Naive thymus-derived CD4-positive, alpha-beta T cell (primary cell): ENCODE results near the gene INO80B. TPM values are rescaled to one million over a fixed set of nuclear protein-coding genes. Genes with fewer than 3 reads are reported as not detected.

Experiments
- ATAC-seq: fragments of 150-1000 bp; cut with Tn5 transposase; 2 replicates; pipeline ENCODE4 v1.10.0; 2021; ENCODE audit warnings: mild to moderate bottlenecking, moderate library complexity
- CTCF ChIA-PET: fragments of 350-600 bp; sonication (Branson Sonifier 250); formaldehyde crosslinking; loops from one replicate; lab custom pipeline; 2021; ENCODE audit warnings: antibody characterized with exemption; lab: Charles Lee
- POLR2A ChIA-PET: fragments of 350-600 bp; sonication (Branson Sonifier 250); formaldehyde crosslinking; loops from one replicate; lab custom pipeline; 2021; ENCODE audit warnings: antibody characterized with exemption, inconsistent platforms; lab: Charles Lee
- DNase-seq, 9 donors: peaks; one replicate each; pipeline versions ENCODE4 v3.0.0 to v3.0.0-alpha.2; 2020 to 2022; ENCODE audit warnings: mixed read lengths in 1 of 9
- H3K27ac ChIP-seq: one replicate; pipeline ENCODE4 v1.7.0; 2013; ENCODE audit warnings: mild to moderate bottlenecking, low read depth, low read length, moderate library complexity
- H3K27me3 ChIP-seq, 2 donors: one replicate each; pipeline ENCODE4 v1.7.0; 2013; ENCODE audit warnings: low read length in 2 of 2, mild to moderate bottlenecking in 2 of 2, moderate library complexity in 2 of 2; ENCODE audit not compliant: control insufficient read depth in 2 of 2, insufficient read depth in 2 of 2
- H3K36me3 ChIP-seq, 3 experiments: 1 replicate in 2 of 3; 2 replicates in 1 of 3; pipeline ENCODE4 v1.7.0; 2013; ENCODE audit warnings: low read length in 3 of 3, mild to moderate bottlenecking in 3 of 3, moderate library complexity in 1 of 3; ENCODE audit not compliant: insufficient read depth in 3 of 3, control insufficient read depth in 2 of 3
- H3K4me1 ChIP-seq, 2 donors: one replicate each; pipeline ENCODE4 v1.7.0; 2013; ENCODE audit warnings: low read length in 2 of 2, mild to moderate bottlenecking in 2 of 2, moderate library complexity in 1 of 2; ENCODE audit not compliant: control insufficient read depth in 2 of 2, insufficient read depth in 2 of 2
- H3K4me3 ChIP-seq: 2 replicates; pipeline ENCODE4 v1.7.0; 2013; ENCODE audit warnings: mild to moderate bottlenecking, low read length
- H3K9me3 ChIP-seq, 3 experiments: 1 replicate in 2 of 3; 2 replicates in 1 of 3; pipeline ENCODE4 v1.7.0; 2013; ENCODE audit warnings: low read length in 3 of 3; ENCODE audit not compliant: control insufficient read depth in 2 of 3
- H3K27ac Mint-ChIP-seq, 9 donors: one replicate each; pipeline ENCODE4 v1.8.0; 2020 to 2022; ENCODE audit warnings: mixed read lengths in 9 of 9, mild to moderate bottlenecking in 8 of 9, moderate library complexity in 5 of 9, inconsistent platforms in 2 of 9
- H3K27me3 Mint-ChIP-seq, 5 donors: one replicate each; pipeline ENCODE4 v1.8.0; 2021 to 2022; ENCODE audit warnings: mixed read lengths in 5 of 5, mild to moderate bottlenecking in 1 of 5
- H3K36me3 Mint-ChIP-seq, 5 donors: one replicate each; pipeline ENCODE4 v1.8.0; 2020 to 2022; ENCODE audit warnings: mixed read lengths in 5 of 5, mild to moderate bottlenecking in 3 of 5, inconsistent platforms in 1 of 5
- H3K4me1 Mint-ChIP-seq, 7 donors: one replicate each; pipeline ENCODE4 v1.8.0; 2020 to 2022; ENCODE audit warnings: mixed read lengths in 7 of 7, mild to moderate bottlenecking in 3 of 7, inconsistent platforms in 1 of 7
- H3K4me3 Mint-ChIP-seq, 10 donors: one replicate each; pipeline ENCODE4 v1.8.0; 2020 to 2022; ENCODE audit warnings: mild to moderate bottlenecking in 10 of 10, mixed read lengths in 10 of 10, moderate library complexity in 6 of 10, inconsistent platforms in 2 of 10
- H3K9me3 Mint-ChIP-seq, 11 donors: one replicate each; pipeline ENCODE4 v1.8.0; 2020 to 2022; ENCODE audit warnings: mixed read lengths in 11 of 11, mild to moderate bottlenecking in 4 of 11, inconsistent platforms in 1 of 11, moderate library complexity in 1 of 11
- intact Hi-C, 2 donors: fragments of 100-400 bp; cut with micrococcal nuclease; formaldehyde crosslinking; loops; one replicate each; pipeline ENCODE4 v1.15.1; 2023
- polyA plus RNA-seq, 2 donors: library from polyadenylated mRNA; unstranded; fragments of 300-500 nt; fragmentation: Illumina TruSeq; gene quantifications; one replicate each; pipeline ENCODE4 v1.2.3, GENCODE V29; 2021
- total RNA-seq, 6 experiments: library from RNA in 5 of 6; stranded (reverse) in 5 of 6; gene quantifications; 1 replicate in 5 of 6; 2 replicates in 1 of 6; pipeline ENCODE4 v1.2.3 and lab custom pipeline; 2021 to 2026

INO80B gene
- total and polyA plus RNA-seq, 7 experiments from 2014 or later = 11.6 to 96.5 (median 44.9) TPM

- H3K36me3 ChIP-seq = peaks cover 0 to 7% (median 0%) of the 10 kb centered on the region in 3 experiments
- peaks cover 4 to 38% of the 10 kb centered on the region in 2 donors for H3K27me3 ChIP-seq
- no peak overlapping the region for H3K4me3 ChIP-seq
- H3K9me3 Mint-ChIP-seq = peaks cover 0 to 2% (median 0%) of the 10 kb centered on the region in 11 donors
- ChIA-PET POLR2A (interaction anchor here (1.0 to 1.8 kb wide), 5 partner anchors 7 to 45 kb away, joined by 3 to 5 read pairs (median 3); partner anchors contain the start of genes AUP1, HTRA2, INO80B and MRPL53), CTCF (no interaction called here)
- H3K27me3 Mint-ChIP-seq = peaks cover 53 to 69% (median 58%) of the 10 kb centered on the region in 5 donors
- H3K27ac ChIP-seq = no peak overlapping the region
- peak overlapping the region in 8 of 10 donors; percentile 10 to 50 (median 22) for H3K4me3 Mint-ChIP-seq
- H3K9me3 ChIP-seq = no peaks in the 10 kb centered on the region
- H3K4me1 ChIP-seq = peaks cover 13 to 35% of the 10 kb centered on the region in 2 donors
- H3K36me3 Mint-ChIP-seq = peaks cover 9 to 19% (median 12%) of the 10 kb centered on the region in 5 donors
- intact Hi-C loops = loop anchor here in 1 of 2 donors (2.0 to 10.0 kb wide), 2 partner anchors 15 to 155 kb away; partner anchors contain the start of genes SEMA4F and TLX2
- ATAC-seq (no peak), DNase-seq (no peak)
- peaks cover 30 to 59% (median 50%) of the 10 kb centered on the region in 7 donors for H3K4me1 Mint-ChIP-seq
- no peak overlapping the region for H3K27ac Mint-ChIP-seq
These were observed 45.2 kb downstream of the INO80B start for GRCh38 chr2:74499940-74500577.

GRCh38 chr2:74500578-74500946 is 45.7 kb downstream of the INO80B start:
- ChIA-PET CTCF (interaction anchor here (0.8 kb wide), 1 partner anchor 44 kb away, joined by 3 read pairs; no protein-coding TSS in a partner anchor), POLR2A (interaction anchor here (1.0 to 1.8 kb wide), 6 partner anchors 9 to 45 kb away, joined by 3 to 5 read pairs (median 3); partner anchors contain the start of genes AUP1, HTRA2, INO80B and MRPL53)
- peaks cover 13 to 38% of the 10 kb centered on the region in 2 donors for H3K4me1 ChIP-seq
- Mint-ChIP-seq H3K9me3 (peaks cover 0 to 2% (median 0%) of the 10 kb centered on the region in 11 donors), H3K27ac (peak overlapping the region in 1 of 9 donors; percentile 5), H3K36me3 (peaks cover 11 to 24% (median 17%) of the 10 kb centered on the region in 5 donors), H3K27me3 (peaks cover 58 to 69% (median 63%) of the 10 kb centered on the region in 5 donors), H3K4me1 (peaks cover 32 to 63% (median 54%) of the 10 kb centered on the region in 7 donors), H3K4me3 (peak overlapping the region in 3 of 10 donors; percentile 21 to 50 (median 23))
- peaks cover 4 to 40% of the 10 kb centered on the region in 2 donors for H3K27me3 ChIP-seq
- peaks cover 0 to 12% (median 3%) of the 10 kb centered on the region in 3 experiments for H3K36me3 ChIP-seq
- H3K4me3 ChIP-seq = no peak overlapping the region
- DNase-seq (no peak), ATAC-seq (no peak)
- no peaks in the 10 kb centered on the region for H3K9me3 ChIP-seq
- intact Hi-C loops = loop anchor here in 1 of 2 donors (10.0 kb wide), 1 partner anchor 154 kb away; the partner anchor contains the start of gene SEMA4F
- H3K27ac ChIP-seq = no peak overlapping the region

GRCh38 chr2:74501335-74502071 is 46.6 kb downstream of the INO80B start:
- peaks cover 13 to 47% of the 10 kb centered on the region in 2 donors for H3K4me1 ChIP-seq
- H3K4me1 Mint-ChIP-seq = peaks cover 34 to 69% (median 57%) of the 10 kb centered on the region in 7 donors
- H3K27me3 ChIP-seq = peaks cover 4 to 43% of the 10 kb centered on the region in 2 donors

DNA sequence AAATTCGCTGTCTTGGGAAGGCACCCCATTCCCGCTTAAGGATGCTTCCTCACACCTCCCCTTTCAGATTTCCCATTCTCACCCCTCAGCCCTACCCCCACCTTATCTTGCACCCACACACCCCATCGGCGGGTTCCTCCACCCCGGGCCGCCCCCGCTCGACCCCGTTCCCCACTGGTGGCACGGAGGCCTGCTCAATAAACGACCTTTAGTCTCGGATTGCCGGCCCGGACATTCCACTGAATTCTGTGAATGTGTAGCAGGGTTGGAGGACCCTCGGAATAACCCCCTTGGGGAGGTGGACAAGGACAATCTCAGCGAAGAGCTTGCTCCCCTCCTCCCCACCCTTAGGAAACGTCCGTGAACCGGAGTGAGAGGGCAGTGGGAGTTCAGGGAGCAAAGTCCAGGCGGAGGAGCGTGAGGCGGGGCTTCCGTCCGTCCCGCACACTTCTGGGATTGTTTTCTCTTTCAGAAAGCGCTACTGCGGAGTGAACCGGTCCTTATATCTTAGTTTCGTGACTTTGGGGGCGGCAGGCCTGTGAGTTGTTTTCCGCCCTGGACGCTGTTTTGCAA is 47.3 kb downstream of the INO80B start:
- intact Hi-C loops = loop anchor here in 1 of 2 donors (10.0 kb wide), 1 partner anchor 153 kb away; the partner anchor contains the start of gene SEMA4F
- CTCF ChIA-PET = no interaction called here
- peak overlapping the region; percentile 36 for H3K4me3 ChIP-seq

More at GRCh38 chr2:74501335-74502071, 46.6 kb downstream of the INO80B start:
- no peak for ATAC-seq
- Histone ChIP-seq H3K27ac (no peak overlapping the region), H3K9me3 (no peaks in the 10 kb centered on the region), H3K36me3 (peaks cover 0 to 16% (median 5%) of the 10 kb centered on the region in 3 experiments), H3K4me3 (no peak overlapping the region)
- intact Hi-C loops = loop anchor here in 1 of 2 donors (10.0 kb wide), 1 partner anchor 153 kb away; the partner anchor contains the start of gene SEMA4F
- ChIA-PET CTCF (interaction anchor here (0.8 kb wide), 1 partner anchor 45 kb away, joined by 3 read pairs; no protein-coding TSS in a partner anchor), POLR2A (interaction anchor here (1.0 to 1.8 kb wide), 6 partner anchors 10 to 29 kb away, joined by 3 to 5 read pairs (median 4); partner anchors contain the start of genes AUP1, CCDC142, HTRA2 and MRPL53)
- H3K4me3 Mint-ChIP-seq = peak overlapping the region in 7 of 10 donors; percentile 16 to 75 (median 64)
- peaks cover 11 to 28% (median 21%) of the 10 kb centered on the region in 5 donors for H3K36me3 Mint-ChIP-seq
- H3K27me3 Mint-ChIP-seq = peaks cover 60 to 76% (median 69%) of the 10 kb centered on the region in 5 donors
- peaks cover 0 to 2% (median 0%) of the 10 kb centered on the region in 11 donors for H3K9me3 Mint-ChIP-seq
- no peak for DNase-seq
- peak overlapping the region in 2 of 9 donors; percentile 14 to 15 for H3K27ac Mint-ChIP-seq

DNA sequence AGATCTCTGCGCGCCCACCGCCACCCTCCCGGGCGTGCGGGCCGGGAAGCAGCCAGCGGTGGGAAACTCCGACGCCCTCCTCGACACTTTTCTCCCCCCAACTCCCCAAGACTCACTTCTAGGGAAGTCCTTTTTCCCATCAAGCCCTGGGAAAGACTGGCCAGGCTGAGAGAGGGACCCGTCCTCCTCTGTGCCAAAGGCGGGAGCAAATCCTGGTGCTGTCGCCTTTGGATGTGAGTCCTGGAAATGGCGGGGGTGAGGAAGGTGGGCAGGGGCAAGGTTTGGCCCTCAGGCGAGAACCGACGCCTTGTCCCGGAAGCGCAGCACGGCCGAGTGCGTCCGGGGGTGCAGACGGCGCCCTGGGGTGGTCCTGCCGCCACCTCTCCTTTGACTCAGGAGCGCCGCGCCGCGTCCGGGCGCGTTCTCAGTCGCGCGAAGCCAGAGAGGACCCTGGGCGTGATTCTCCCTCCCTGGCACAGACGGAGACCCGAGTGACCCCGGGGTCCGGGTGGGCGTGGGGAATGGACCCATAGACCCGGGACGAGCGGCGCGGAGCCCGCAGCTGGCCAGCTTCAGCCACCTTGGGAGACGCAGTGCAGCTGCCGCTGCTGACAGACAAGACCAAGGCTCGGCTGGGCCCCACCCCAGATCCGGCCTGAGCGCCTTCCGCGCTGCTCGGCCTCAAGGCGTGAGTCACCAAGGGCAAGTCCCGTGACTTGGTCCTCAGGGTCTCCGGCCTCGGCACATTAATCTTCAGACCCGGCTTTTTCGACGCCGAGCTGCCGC is 48.0 kb downstream of the INO80B start:
- H3K36me3 ChIP-seq = peaks cover 0 to 20% (median 5%) of the 10 kb centered on the region in 3 experiments
- Mint-ChIP-seq H3K4me1 (peaks cover 41 to 78% (median 63%) of the 10 kb centered on the region in 7 donors), H3K9me3 (peaks cover 0 to 6% (median 0%) of the 10 kb centered on the region in 11 donors), H3K27me3 (peaks cover 56 to 78% (median 68%) of the 10 kb centered on the region in 5 donors), H3K36me3 (peaks cover 16 to 33% (median 31%) of the 10 kb centered on the region in 5 donors), H3K4me3 (peak overlapping the region; percentile 52 to 81 (median 66)), H3K27ac (peak overlapping the region in 2 of 9 donors; percentile 26 to 62)
- POLR2A ChIA-PET = interaction anchor here (1.3 to 4.3 kb wide), 4 partner anchors 20 to 30 kb away, joined by 4 to 11 read pairs (median 6); partner anchors contain the start of genes AUP1, CCDC142, HTRA2 and MRPL53
- H3K27me3 ChIP-seq = peaks cover 4 to 43% of the 10 kb centered on the region in 2 donors
- peak overlapping the region; percentile 36 for H3K4me3 ChIP-seq
- H3K27ac ChIP-seq = no peak overlapping the region
- DNase-seq (peak in 2 of 9 donors; percentile 47 to 60), ATAC-seq (peak; percentile 23)
- intact Hi-C loops = loop anchor here in 1 of 2 donors (1.0 to 10.0 kb wide), 2 partner anchors 20 to 152 kb away; partner anchors contain the start of genes SEMA4F and TTC31
- H3K9me3 ChIP-seq = no peaks in the 10 kb centered on the region
- H3K4me1 ChIP-seq = peaks cover 19 to 47% of the 10 kb centered on the region in 2 donors
- CTCF ChIA-PET = interaction anchor here (1.0 kb wide), 1 partner anchor 46 kb away, joined by 3 read pairs; no protein-coding TSS in a partner anchor

More for the DNA sequence above, 47.3 kb downstream of the INO80B start:
- Histone ChIP-seq H3K9me3 (no peaks in the 10 kb centered on the region), H3K27me3 (peaks cover 4 to 43% of the 10 kb centered on the region in 2 donors), H3K27ac (no peak overlapping the region), H3K4me1 (peaks cover 17 to 52% of the 10 kb centered on the region in 2 donors), H3K36me3 (peaks cover 0 to 17% (median 5%) of the 10 kb centered on the region in 3 experiments)
- Mint-ChIP-seq H3K9me3 (peaks cover 0 to 3% (median 0%) of the 10 kb centered on the region in 11 donors), H3K4me1 (peaks cover 41 to 76% (median 62%) of the 10 kb centered on the region in 7 donors), H3K36me3 (peaks cover 12 to 32% (median 27%) of the 10 kb centered on the region in 5 donors), H3K4me3 (peak overlapping the region; percentile 52 to 81 (median 66)), H3K27ac (peak overlapping the region in 2 of 9 donors; percentile 14 to 15), H3K27me3 (peaks cover 60 to 78% (median 69%) of the 10 kb centered on the region in 5 donors)
- POLR2A ChIA-PET = interaction anchor here (1.6 to 4.3 kb wide), 2 partner anchors 19 to 27 kb away, joined by 4 to 11 read pairs; partner anchors contain the start of genes AUP1, CCDC142, HTRA2 and TTC31
- ATAC-seq (no peak), DNase-seq (no peak)
